Subcutaneous adipose tissue (tissue), 4 donors: ENCODE measurements around the gene LY6G5C. TPM values are rescaled to one million over a fixed set of nuclear protein-coding genes. Genes with fewer than 3 reads are reported as not detected.

Experiments used
- total RNA-seq, 4 donors: library from RNA; depleted of rRNA; stranded (reverse); fragments of >200 nt; gene quantifications; one replicate each; pipeline ENCODE4 v1.1.0, GENCODE V29; 2016
- TF ChIP-seq, protein P1 (sequence below): fragments of 450-650 bp; IDR thresholded peaks from one replicate; pipeline ENCODE4 v1.5.1; 2016; ENCODE audit warnings: low read depth, mild to moderate bottlenecking, control low read depth, antibody characterized with exemption, moderate library complexity

The LY6G5C gene
- total RNA-seq, 4 donors from 2014 or later = 1.4 to 1.5 TPM; not detected in 2

DNA sequence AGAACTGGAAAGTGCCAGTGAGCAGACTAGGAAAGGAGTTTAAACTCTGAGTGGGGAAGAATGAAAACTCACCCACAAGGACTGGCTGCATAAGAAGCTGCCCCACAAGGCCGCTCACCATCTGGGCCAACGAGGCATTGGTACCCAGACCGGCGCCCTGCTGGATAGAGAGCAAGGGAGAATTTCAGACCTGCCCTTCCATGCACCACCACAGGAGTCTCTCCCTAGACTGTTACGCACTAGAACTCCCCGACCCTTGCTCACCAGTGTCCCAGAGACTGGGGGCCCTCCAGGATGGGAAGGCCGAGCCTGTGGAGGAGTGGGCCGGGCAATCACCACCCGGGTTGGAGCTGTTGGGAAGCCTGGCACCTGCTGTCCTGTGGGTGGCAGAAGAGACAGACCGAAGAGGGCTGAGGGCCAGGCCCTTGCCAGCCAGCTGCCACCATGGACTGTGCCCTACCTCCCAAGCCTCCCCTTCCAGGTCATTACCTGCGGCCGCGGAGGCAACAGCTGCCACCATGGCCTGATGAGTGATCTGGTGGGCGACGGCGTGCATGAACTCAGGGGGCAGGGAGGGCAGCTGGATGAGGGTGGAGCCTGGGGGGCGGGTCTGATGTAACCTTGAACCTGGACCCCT is 36.9 kb downstream of the LY6G5C start:
- TF ChIP-seq, protein P1, sequence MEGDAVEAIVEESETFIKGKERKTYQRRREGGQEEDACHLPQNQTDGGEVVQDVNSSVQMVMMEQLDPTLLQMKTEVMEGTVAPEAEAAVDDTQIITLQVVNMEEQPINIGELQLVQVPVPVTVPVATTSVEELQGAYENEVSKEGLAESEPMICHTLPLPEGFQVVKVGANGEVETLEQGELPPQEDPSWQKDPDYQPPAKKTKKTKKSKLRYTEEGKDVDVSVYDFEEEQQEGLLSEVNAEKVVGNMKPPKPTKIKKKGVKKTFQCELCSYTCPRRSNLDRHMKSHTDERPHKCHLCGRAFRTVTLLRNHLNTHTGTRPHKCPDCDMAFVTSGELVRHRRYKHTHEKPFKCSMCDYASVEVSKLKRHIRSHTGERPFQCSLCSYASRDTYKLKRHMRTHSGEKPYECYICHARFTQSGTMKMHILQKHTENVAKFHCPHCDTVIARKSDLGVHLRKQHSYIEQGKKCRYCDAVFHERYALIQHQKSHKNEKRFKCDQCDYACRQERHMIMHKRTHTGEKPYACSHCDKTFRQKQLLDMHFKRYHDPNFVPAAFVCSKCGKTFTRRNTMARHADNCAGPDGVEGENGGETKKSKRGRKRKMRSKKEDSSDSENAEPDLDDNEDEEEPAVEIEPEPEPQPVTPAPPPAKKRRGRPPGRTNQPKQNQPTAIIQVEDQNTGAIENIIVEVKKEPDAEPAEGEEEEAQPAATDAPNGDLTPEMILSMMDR = no peak

DNA sequence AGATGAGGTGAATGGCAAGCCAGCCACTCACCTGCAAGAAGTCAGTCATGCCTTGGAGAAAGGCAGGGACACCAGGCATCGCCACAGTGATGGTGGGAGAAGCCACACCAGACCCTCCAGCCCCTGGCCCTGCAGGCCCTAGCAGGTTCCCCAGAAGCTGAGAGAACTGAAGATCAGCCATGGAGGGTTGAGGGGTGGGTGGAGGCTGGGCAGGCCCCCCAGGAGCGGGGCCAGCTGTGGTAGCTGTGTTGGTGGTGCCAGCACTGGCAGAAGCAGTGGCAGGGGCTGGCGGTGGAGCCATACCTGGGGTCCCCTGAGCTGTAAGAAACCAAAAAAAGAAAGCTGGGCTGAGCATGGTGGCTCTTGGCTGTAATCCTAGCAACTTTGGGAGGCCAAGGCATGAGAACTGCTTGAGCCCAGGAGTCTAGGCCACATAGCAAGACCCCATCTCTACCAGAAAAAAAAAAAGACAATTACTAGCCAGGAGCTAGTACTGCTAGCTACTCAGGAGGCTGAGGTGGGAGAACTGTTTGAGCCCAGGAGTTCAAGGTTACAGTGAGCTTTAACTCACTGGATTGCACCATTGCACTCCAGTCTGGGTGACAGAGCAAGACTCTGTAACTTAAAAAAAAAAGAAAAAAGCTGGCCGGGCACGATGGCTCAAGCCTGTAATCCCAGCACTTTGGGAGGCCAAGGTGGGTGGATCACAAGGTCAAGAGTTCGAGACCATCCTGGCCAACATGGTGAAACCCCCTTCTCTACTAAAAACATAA is 37.9 kb downstream of the LY6G5C start:
- TF ChIP-seq, protein P1 = no peak

DNA sequence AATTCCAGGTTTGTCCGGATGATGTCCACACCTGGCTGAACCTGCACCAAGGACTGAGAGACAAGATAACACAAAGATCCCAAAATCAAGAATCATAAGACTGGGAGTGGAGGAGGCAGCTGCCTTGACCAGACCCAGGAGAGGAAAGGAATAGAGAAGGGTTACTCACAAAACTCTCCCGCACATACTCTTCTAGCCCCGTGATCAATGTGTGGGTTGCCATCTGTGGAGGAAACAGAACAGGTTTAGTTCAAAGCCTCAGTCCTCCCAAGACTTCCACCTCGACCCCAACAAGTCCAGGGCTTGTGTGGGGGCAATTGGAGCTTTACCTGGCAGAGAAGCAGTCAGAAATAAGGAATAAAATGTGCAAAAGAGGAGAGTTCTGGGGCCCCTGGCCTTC is 39.5 kb downstream of the LY6G5C start:
- TF ChIP-seq, protein P1 = no peak

DNA sequence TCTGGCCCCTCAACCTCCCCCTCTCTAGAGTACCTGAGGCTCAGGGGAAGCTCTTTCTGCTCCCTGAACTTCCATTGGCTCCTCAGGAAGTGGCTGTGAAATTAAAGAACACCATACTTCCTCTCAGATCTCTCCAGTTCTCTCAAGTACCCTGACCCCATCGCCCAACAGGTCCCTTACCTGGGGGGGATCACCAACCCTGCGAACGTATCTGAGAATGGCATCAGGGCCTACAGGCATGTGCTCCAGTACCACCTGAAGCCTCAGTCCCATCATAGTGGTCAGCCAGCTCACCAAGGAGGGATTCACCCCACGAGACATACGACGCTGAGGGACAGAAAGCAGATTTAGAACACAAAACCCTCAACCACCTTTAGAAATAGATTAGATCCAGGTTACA is 40.3 kb downstream of the LY6G5C start:
- TF ChIP-seq, protein P1 = no peak

DNA sequence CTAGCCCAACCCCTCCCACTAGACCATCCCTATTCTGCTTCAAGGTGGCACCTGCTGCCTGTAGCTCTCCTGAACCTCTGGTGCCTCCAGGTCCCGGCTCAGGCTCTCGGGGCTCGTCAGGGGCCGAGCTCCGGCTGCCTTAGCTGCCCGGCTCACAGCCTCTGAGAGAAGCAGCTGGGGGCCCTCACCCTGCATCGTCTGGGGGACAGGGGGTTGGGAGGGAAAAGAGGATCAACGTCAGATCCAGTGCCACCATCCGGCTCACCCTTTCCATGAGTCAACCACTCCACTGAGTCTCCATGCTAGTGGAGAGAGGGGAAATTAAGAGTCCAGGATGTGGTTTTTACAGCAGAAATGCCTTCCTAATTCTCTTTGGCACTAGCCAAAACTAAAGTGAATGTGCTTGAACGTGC is 41.4 kb downstream of the LY6G5C start:
- TF ChIP-seq, protein P1 = no peak

DNA sequence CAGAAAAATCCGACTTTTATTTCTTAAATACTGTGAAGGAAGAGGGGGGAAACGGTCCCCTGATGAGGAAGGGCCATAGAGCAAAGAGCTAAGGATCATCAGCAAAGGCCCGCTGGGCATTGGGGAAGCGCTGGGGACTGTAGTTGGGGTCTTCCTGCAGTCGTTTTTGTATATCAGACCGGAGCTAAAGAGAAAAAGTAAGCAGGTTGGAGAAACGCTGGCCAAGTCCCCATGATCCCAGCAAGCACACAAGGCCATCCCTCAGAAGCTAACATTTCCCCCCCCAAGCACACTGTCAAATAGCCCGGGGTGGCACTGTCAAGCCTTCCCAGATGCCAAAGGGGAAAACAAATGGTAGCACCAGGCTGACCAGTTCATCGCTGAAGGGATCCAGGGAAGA is 41.8 kb downstream of the LY6G5C start:
- TF ChIP-seq, protein P1 = no peak

DNA sequence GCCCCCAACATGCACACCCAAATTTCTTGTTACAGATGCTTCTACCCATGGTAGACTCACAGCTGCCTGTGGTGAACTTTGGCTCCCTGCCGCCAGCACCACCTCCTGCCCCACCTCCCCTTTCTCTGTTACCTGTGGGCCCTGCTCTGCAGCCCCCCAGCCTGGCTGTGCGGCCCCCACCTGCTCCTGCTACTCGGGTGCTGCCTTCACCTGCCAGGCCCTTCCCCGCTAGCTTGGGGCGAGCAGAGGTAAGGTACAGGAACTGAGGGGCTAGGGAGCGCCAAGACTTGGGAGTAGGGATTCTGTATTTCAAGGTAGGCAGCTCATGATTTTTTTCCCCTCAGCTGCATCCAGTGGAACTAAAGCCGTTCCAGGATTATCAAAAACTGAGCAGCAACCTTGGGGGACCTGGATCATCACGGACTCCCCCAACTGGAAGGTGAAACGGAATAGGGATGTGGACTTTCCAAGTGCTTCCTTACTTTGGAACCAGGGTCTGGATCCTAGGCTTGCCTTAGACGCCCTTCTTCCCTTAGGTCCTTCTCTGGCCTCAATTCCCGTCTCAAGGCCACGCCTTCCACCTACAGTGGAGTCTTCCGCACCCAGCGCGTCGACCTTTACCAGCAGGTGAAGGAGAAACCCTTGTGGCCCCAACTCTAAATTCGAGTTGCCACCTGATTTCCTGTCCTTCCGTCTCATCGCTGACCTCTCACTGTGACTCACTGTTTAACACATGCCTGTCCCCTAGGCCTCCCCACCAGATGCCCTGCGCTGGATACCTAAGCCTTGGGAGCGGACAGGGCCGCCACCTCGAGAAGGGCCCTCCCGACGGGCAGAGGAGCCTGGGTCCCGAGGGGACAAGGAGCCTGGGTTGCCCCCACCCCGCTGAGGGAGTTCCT is 43.9 kb downstream of the LY6G5C start:
- TF ChIP-seq, protein P1 = no peak
